RCC 7860 (cell line): ENCODE measurements around the gene MAEA.
"Not testable (repeated sequence)": the region's sequence is repeated elsewhere in the genome, so short reads cannot be mapped to it uniquely, and the experiment has no call there.

Source experiments
- DNase-seq: peaks from one replicate; pipeline ENCODE4 v3.0.0-alpha.2; 2015; ENCODE audit warnings: low spot score
- FAIRE-seq: peaks from 2 replicates; lab custom pipeline; 2012; peaks lifted over from hg19 to GRCh38; lab: Jason Lieb, UNC

MAEA gene

DNA sequence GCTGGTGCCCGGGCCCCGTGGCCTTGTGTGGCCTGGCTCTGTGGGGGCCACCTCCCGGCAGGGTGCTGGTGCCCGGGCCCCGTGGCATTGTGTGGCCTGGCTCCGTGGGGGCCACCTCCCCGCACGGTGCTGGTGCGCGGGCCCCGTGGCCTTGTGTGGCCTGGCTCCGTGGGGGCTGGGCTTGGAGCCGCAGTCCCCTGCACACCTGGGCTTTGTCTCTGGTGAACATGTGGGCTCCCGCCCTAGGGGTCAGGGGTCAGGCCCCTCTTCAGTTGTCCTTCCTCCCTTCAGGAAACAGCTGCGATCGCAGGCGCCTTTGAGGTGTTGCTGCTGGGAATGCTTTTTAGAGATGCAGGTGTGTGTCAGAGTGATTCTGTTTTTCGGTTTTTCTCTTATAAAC, 74.5 kb downstream of the MAEA start:
- FAIRE-seq (no peak), DNase-seq (no peak)

- FAIRE-seq: no peak
- no peak for DNase-seq
These were observed 75.1 kb downstream of the MAEA start for GRCh38 chr4:1364748-1365147.

DNA sequence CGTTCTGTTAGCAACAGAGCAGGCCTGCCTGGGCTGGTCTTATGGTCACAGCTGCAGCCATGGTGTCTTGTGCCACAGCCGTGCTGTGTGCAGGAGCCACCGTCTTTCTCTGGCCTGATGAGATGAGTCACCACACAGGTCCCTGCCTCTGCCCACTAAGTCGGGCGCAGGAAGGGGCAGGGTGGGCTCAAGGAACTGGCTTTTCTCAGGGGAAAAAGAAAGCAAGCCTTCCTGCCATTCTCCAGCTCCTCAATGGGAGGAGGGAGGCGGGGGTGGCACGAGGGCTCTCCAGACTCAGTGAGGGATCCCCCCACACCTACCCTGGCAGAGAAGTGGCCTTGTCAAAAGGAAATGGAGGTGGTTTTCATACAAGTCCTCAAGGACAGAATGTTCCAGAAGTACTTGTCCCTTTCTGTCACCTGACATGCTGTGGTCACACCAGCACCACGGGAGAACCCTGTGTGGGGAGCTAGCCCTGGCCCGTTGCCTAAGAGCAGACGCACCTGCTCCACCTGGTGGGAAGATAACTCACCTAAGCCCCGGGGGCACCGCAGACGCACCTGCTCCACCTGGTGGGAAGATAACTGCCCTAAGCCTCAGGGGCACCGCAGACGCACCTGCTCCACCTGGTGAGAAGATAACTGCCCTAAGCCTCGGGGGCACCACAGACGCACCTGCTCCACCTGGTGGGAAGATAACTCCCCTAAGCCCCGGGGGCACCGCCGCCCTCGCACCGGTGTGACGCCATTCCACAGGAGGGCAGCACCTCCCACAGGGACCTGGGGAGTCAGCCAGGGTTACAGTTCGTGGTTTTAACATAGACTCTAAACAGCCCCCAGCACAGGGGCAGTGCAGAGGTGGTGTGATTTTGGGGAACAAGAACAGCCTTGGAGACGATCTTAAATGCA, 75.8 kb downstream of the MAEA start:
- no peak for DNase-seq
- FAIRE-seq: no peak

- DNase-seq: no peak
- FAIRE-seq: no peak
These were observed 76.9 kb downstream of the MAEA start for GRCh38 chr4:1366371-1367229.

- DNase-seq (no peak), FAIRE-seq (no peak)
These were observed 77.7 kb downstream of the MAEA start for GRCh38 chr4:1367230-1367935.

DNA sequence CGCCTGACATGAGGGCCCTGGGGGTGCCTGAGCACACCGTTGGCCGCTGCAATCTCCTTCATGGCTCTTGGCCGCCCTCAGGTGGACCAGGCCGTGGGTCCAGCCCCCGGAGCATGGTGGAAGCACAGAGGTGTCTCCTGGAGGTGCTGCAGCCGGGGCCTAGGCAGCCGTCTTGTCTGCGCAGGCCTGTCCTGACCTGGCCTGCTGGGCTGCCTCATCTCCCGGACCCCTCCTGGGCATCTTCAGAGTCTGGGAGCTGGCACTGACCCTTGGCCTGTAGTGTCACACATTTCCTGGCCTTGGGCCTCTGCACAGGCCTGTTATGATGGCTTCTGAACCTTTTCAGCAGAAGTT, 78.2 kb downstream of the MAEA start:
- no peak for DNase-seq
- FAIRE-seq: no peak

DNA sequence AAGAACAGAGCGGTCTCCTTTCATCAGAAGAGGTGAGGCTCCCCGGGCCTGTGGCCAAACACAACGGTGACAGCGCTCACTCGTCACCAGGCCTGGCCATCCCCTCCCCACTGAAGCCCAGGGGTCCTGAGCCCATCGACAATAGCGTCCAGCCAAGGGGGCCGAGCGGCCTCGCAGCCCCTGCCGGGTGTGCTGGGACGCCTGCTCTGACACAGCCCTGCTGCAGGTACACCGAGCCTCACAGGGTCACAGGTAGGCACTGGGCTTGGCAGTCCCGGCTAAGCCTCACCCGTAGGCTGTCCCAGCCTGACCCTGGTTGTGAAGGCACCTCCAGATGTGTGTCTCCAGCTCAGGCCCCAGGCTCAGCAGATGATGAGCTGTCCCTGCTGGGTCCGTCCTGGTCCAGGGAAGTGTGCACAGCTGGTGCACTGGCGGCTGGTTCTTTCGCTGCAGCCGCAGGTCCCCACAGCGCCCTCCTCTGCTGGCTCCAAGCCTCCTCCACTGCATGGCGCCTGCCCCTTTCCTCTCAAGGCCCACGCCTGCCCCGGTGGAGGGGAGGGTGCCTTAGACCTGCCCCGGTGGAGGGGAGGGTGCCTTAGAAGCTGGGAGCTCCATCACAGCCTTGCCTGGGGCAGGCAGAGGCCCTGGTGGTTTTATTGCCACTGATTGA, 78.9 kb downstream of the MAEA start:
- FAIRE-seq (no peak), DNase-seq (no peak)

DNA sequence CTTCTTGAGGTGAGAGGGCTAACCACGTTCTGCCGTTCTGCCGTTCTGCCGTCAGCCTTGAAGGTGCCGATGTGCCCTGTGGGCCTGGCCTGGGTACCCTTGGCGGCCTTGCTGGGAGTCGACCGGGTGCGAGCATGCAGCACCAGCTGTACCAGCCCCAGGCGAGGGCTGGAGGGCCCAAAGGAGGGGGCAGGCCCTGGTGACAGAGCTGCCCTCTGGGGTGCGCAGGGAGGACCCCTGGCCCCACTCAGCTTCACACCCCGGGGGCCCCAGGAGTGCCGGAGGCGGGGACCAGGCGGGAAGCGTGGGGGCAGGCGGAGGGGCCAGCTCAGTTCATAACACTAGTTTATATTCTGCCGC, 79.4 kb downstream of the MAEA start:
- DNase-seq (no peak), FAIRE-seq (no peak)

GRCh38 chr4:1369479-1370079, 79.9 kb downstream of the MAEA start:
- no peak for DNase-seq
- no peak for FAIRE-seq

DNA sequence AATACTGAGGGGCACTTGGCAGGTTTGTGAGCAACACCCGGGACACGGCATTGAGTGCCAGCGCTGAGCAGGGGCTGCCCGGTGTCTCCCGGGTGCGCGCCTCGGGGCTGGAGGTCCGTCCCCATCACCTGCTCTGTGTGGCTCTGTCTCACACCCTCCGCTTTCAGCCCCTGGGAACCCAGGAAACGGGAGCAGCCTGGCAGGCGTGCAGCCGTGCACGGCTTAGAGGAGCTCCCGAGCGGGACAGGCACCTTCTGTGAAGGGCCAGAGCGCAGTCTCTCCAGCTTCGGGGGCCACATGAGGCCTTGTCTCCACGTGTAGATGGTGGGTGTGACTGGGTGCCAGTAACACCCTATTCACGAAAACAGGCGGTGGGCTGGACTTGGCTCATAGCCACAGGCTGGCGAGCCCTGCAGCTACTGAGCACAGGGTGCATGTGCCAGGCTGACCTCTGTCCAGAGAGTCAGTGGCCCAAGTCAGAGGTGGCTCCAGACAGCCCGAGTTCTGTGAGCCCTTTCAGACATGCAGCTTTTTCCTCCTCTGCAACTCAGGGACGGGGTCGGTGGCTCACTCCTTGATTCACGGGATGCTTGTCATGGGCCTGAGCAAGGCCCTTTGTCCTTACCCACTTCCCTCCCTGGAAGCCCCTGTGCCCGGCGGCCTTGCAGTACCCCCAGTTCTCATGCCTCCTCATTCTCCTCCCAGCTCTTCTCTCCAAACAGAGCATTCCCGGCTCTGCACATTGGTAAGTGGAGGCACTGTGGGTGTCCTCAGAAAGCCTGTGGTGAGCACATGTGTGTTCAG, 80.8 kb downstream of the MAEA start:
- no peak for DNase-seq
- FAIRE-seq: no peak

- FAIRE-seq (no peak), DNase-seq (no peak)
These were observed 81.8 kb downstream of the MAEA start for GRCh38 chr4:1371176-1372165.

DNA sequence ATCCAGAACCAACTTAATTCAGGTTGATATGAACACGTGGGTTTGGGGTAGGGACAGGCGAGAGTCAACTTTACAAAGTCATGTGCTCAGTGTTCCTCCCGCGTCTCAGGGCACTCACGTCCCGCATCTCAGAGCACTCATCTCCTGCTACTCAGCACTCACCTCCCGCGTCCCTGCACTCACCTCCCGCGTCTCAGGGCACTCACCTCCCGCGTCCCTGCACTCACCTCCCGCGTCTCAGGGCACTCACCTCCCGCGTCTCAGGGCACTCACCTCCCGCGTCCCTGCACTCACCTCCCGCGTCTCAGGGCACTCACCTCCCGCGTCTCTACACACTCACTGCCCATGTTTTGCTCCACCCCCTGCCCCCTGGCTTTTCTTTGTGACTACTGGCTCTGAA, 82.9 kb downstream of the MAEA start:
- not testable (repeated sequence) for DNase-seq, FAIRE-seq

DNA sequence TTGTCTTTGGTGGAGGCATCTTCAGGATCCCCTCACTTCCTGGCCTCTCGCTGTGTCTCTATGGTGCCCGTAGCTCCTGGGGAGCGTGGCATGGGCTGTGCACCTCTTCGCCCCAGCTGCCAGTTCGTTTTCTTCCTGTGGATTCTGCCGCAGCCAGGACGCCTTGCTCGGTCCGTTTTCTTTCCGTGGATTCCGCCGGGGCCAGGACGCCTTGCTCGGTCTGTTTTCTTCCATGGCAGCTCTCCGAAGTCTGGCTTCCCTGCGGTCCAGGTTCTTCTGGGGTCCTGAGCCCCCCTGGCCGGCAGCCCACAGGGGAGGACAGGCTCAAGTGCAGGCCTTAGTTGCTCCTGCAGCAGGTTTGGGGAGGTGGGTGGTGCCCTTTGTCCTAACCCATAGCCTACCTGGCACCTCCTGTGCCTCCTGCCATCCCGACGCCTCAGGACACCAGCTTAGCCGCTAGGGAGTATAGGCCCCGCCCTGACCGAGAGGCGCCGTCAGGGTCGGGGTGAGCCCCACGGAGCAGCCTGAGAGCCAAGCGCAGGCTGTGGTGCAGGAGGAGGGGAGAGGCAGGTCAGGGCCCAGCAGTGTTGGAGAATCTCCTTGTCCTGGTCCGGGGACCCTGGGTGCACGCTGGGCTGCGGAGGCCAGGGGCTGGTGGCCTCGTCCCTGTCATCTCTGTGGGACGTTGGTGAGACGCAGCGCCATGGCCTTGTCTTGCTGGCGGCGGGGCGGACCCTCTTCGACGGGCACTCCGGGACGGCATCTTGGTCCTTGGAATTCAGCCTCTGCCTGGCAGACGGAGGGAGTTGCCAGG, 84.4 kb downstream of the MAEA start:
- DNase-seq: no peak
- no peak for FAIRE-seq

- FAIRE-seq (no peak), DNase-seq (no peak)
These were observed 85.0 kb downstream of the MAEA start for GRCh38 chr4:1374706-1375045.

DNA sequence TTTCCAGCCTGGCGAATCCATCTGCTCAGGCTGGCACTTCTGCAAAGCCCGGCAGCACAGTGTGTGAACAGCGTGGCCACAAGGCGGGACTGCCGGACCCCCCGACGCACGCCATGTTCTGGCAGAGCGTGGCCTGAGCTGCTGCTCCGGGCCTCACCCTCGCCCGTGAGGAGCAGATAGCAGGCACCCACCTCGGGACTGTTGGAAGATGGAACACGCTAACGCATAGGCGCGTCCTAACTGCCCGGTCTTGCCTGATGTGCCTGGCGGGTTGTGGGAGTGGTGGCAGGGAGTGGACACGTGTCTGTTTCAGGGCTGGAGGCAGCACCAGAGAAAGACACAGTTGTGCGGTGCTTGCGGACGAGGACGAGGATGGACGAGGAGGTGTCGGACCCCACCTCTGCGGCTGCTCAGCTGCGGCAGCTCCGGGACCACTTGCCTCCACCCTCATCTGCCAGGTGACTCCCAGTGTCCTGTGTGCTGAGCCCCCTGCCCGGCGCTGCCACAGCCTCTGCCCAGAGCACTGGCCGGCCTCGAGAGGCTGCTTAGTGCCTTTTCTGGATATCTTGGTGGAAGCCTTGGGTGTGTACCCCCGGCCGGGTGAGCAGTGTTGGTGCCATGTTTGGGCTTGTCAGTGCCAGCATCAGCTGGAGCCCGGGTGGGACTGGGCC, 85.5 kb downstream of the MAEA start:
- no peak for DNase-seq
- FAIRE-seq: no peak

DNA sequence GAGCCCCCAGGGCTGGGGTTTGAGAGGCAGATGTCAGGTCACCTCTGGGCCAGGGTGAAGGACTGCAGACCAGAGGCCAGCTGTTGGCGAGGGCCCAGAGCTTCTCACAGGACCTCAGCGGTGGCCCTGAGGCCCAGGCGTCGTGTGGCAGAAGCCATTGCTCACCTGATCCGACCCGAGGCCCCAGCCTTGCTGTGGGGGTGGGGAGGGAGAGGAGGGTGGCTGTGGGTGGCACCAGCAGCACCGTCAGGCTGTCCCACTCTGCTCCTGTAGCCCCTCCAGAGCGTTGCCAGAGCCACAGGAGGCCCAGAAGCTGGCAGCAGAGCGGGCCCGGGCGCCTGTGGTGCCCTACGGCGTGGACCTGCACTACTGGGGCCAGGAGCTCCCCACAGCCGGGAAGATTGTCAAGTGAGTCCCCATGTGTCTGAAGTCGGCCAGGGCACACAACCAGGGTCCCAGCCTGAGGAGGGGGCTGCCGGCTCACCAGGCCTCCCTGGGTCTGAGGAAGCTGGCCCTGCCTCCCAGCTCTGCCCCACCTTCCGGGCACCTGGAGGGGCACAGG, 86.2 kb downstream of the MAEA start:
- no peak for FAIRE-seq
- no peak for DNase-seq

DNA sequence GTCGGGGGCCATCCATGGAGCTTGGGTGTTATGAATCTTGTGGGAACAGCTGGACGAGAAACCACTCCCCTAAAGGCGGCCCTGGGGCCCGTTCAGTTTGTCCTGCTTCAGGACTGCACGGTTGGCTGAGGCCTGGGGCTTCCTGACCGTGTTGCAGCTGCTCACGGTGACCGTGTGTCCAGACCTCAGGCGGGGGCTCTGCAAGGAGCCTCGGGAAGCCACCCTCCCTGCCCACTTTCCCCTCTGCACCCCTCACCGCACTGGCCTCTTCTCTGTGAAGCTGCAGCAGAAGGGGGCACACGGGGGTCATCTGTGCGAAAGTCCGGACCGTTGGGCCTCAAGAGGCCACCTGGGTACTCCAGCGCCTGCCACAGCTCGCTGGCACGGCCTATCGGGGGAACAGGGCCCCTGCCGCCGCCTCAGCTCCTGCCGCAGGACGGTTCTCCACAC, 86.7 kb downstream of the MAEA start:
- DNase-seq: no peak
- no peak for FAIRE-seq
